Effector memory CD8-positive, alpha-beta T cell (primary cell): ENCODE data around the gene STK40.

Experiments used
- ATAC-seq: fragments of 150-1000 bp; cut with Tn5 transposase; replicated peaks from 2 replicates; pipeline ENCODE4 v1.10.0; 2021; ENCODE audit warnings: mild to moderate bottlenecking, moderate library complexity
- DNase-seq, 3 experiments: peaks; one replicate each; pipeline ENCODE4 v3.0.0; 2021
- H3K27ac Mint-ChIP-seq, 2 donors: one replicate each; pipeline ENCODE4 v1.8.0; 2022; ENCODE audit warnings: mild to moderate bottlenecking in 2 of 2, mixed read lengths in 2 of 2, moderate library complexity in 2 of 2
- H3K27me3 Mint-ChIP-seq, 2 donors: one replicate each; pipeline ENCODE4 v1.8.0; 2022; ENCODE audit warnings: mixed read lengths in 2 of 2
- H3K36me3 Mint-ChIP-seq: one replicate; pipeline ENCODE4 v1.8.0; 2022; ENCODE audit warnings: mild to moderate bottlenecking, moderate library complexity, mixed read lengths; ENCODE audit not compliant: insufficient read depth
- H3K4me1 Mint-ChIP-seq, 2 donors: one replicate each; pipeline ENCODE4 v1.8.0; 2022; ENCODE audit warnings: low read depth in 2 of 2, mixed read lengths in 2 of 2
- H3K4me3 Mint-ChIP-seq, 2 donors: one replicate each; pipeline ENCODE4 v1.8.0; 2022; ENCODE audit warnings: mild to moderate bottlenecking in 2 of 2, mixed read lengths in 2 of 2, moderate library complexity in 2 of 2
- H3K9me3 Mint-ChIP-seq, 2 donors: one replicate each; pipeline ENCODE4 v1.8.0; 2022; ENCODE audit warnings: mixed read lengths in 2 of 2

Gene STK40

GRCh38 chr1:36392836-36393235, 7.1 kb upstream of the STK40 start:
- H3K4me1 Mint-ChIP-seq, result peaks cover 16 to 30% of the 10 kb centered on the region in 2 donors
- peaks cover 26% of the 10 kb centered on the region for H3K36me3 Mint-ChIP-seq
- no peaks in the 10 kb centered on the region for H3K9me3 Mint-ChIP-seq
- no peaks in the 10 kb centered on the region for H3K27me3 Mint-ChIP-seq
- DNase-seq (no peak), ATAC-seq (no peak)
- H3K4me3 Mint-ChIP-seq, result no peak overlapping the region
- H3K27ac Mint-ChIP-seq, result no peak overlapping the region

- peaks cover 27% of the 10 kb centered on the region for H3K36me3 Mint-ChIP-seq
Observed at GRCh38 chr1:36391271-36391670, 5.5 kb upstream of the STK40 start.

GRCh38 chr1:36390411-36390810, 4.7 kb upstream of the STK40 start:
- DNase-seq (no peak), ATAC-seq (no peak)
- no peaks in the 10 kb centered on the region for H3K27me3 Mint-ChIP-seq
- peak overlapping the region in 1 of 2 donors; percentile 65 for H3K27ac Mint-ChIP-seq
- H3K4me1 Mint-ChIP-seq, result peaks cover 16 to 26% of the 10 kb centered on the region in 2 donors
- H3K9me3 Mint-ChIP-seq, result no peaks in the 10 kb centered on the region
- peaks cover 35% of the 10 kb centered on the region for H3K36me3 Mint-ChIP-seq
- H3K4me3 Mint-ChIP-seq, result no peak overlapping the region

More at GRCh38 chr1:36391271-36391670, 5.5 kb upstream of the STK40 start:
- H3K27me3 Mint-ChIP-seq, result no peaks in the 10 kb centered on the region
- no peak overlapping the region for H3K27ac Mint-ChIP-seq
- no peaks in the 10 kb centered on the region for H3K9me3 Mint-ChIP-seq
- H3K4me3 Mint-ChIP-seq, result no peak overlapping the region
- DNase-seq (no peak), ATAC-seq (no peak)
- H3K4me1 Mint-ChIP-seq, result peaks cover 15 to 24% of the 10 kb centered on the region in 2 donors

- H3K36me3 Mint-ChIP-seq, result peaks cover 38% of the 10 kb centered on the region
- H3K27ac Mint-ChIP-seq, result peak overlapping the region in 1 of 2 donors; percentile 65
- ATAC-seq (no peak), DNase-seq (no peak)
- H3K4me1 Mint-ChIP-seq, result peaks cover 18 to 26% of the 10 kb centered on the region in 2 donors
- H3K27me3 Mint-ChIP-seq, result no peaks in the 10 kb centered on the region
- no peak overlapping the region for H3K4me3 Mint-ChIP-seq
- no peaks in the 10 kb centered on the region for H3K9me3 Mint-ChIP-seq
Observed at GRCh38 chr1:36389999-36390398, 4.3 kb upstream of the STK40 start.

- Mint-ChIP-seq H3K36me3 (peaks cover 46% of the 10 kb centered on the region), H3K27ac (peak overlapping the region; percentile 56 to 74), H3K9me3 (no peaks in the 10 kb centered on the region), H3K4me1 (peaks cover 21 to 30% of the 10 kb centered on the region in 2 donors), H3K4me3 (no peak overlapping the region), H3K27me3 (no peaks in the 10 kb centered on the region)
- DNase-seq (no peak), ATAC-seq (no peak)
Observed at GRCh38 chr1:36389261-36389660, 3.5 kb upstream of the STK40 start.

- DNase-seq (no peak), ATAC-seq (no peak)
- peaks cover 32 to 40% of the 10 kb centered on the region in 2 donors for H3K4me1 Mint-ChIP-seq
- peaks cover 40% of the 10 kb centered on the region for H3K36me3 Mint-ChIP-seq
- peak overlapping the region; percentile 89 to 98 for H3K27ac Mint-ChIP-seq
- H3K9me3 Mint-ChIP-seq, result no peaks in the 10 kb centered on the region
- H3K4me3 Mint-ChIP-seq, result peak overlapping the region in 1 of 2 donors; percentile 94
- no peaks in the 10 kb centered on the region for H3K27me3 Mint-ChIP-seq
Observed at GRCh38 chr1:36387141-36387949, 1.6 kb upstream of the STK40 start.

- Mint-ChIP-seq H3K36me3 (peaks cover 36% of the 10 kb centered on the region), H3K27ac (peak overlapping the region; percentile 89 to 98), H3K4me1 (peaks cover 39 to 45% of the 10 kb centered on the region in 2 donors), H3K27me3 (no peaks in the 10 kb centered on the region), H3K4me3 (peak overlapping the region; percentile 81 to 94), H3K9me3 (no peaks in the 10 kb centered on the region)
- ATAC-seq (peak; percentile 59), DNase-seq (peak; percentile 71 to 76 (median 73))
Observed at GRCh38 chr1:36386265-36387140, 779 bp upstream of the STK40 start.

- peak; percentile 17 for ATAC-seq
- H3K4me1 Mint-ChIP-seq, result peaks cover 55 to 56% of the 10 kb centered on the region in 2 donors
- peak overlapping the region; percentile 89 to 98 for H3K27ac Mint-ChIP-seq
- peaks cover 27% of the 10 kb centered on the region for H3K36me3 Mint-ChIP-seq
- H3K27me3 Mint-ChIP-seq, result no peaks in the 10 kb centered on the region
- peak overlapping the region; percentile 81 to 94 for H3K4me3 Mint-ChIP-seq
- DNase-seq, result peak; percentile 24 to 39 (median 26)
- no peaks in the 10 kb centered on the region for H3K9me3 Mint-ChIP-seq
Observed at GRCh38 chr1:36384542-36385409, 948 bp downstream of the STK40 start.

GRCh38 chr1:36383240-36383639, 2.5 kb downstream of the STK40 start:
- DNase-seq (no peak), ATAC-seq (no peak)
- no peaks in the 10 kb centered on the region for H3K27me3 Mint-ChIP-seq
- H3K27ac Mint-ChIP-seq, result peak overlapping the region; percentile 89 to 98
- no peaks in the 10 kb centered on the region for H3K9me3 Mint-ChIP-seq
- H3K36me3 Mint-ChIP-seq, result peaks cover 24% of the 10 kb centered on the region
- peak overlapping the region; percentile 81 to 94 for H3K4me3 Mint-ChIP-seq
- H3K4me1 Mint-ChIP-seq, result peaks cover 61 to 64% of the 10 kb centered on the region in 2 donors

- Mint-ChIP-seq H3K27ac (peak overlapping the region; percentile 89 to 98), H3K27me3 (no peaks in the 10 kb centered on the region), H3K4me1 (peaks cover 65 to 67% of the 10 kb centered on the region in 2 donors), H3K36me3 (peaks cover 24% of the 10 kb centered on the region), H3K9me3 (no peaks in the 10 kb centered on the region), H3K4me3 (no peak overlapping the region)
- ATAC-seq (no peak), DNase-seq (no peak)
Observed at GRCh38 chr1:36382669-36383068, 3.1 kb downstream of the STK40 start.

GRCh38 chr1:36382231-36382630, 3.5 kb downstream of the STK40 start:
- H3K4me1 Mint-ChIP-seq, result peaks cover 68 to 69% of the 10 kb centered on the region in 2 donors
- H3K4me3 Mint-ChIP-seq, result peak overlapping the region in 1 of 2 donors; percentile 18
- DNase-seq, result no peak
- H3K9me3 Mint-ChIP-seq, result no peaks in the 10 kb centered on the region
- H3K27me3 Mint-ChIP-seq, result no peaks in the 10 kb centered on the region
- no peak for ATAC-seq
- peaks cover 24% of the 10 kb centered on the region for H3K36me3 Mint-ChIP-seq
- H3K27ac Mint-ChIP-seq, result peak overlapping the region in 1 of 2 donors; percentile 85

GRCh38 chr1:36381405-36381804, 4.3 kb downstream of the STK40 start:
- H3K4me1 Mint-ChIP-seq, result peaks cover 62 to 65% of the 10 kb centered on the region in 2 donors
- H3K9me3 Mint-ChIP-seq, result no peaks in the 10 kb centered on the region
- ATAC-seq, result no peak
- no peak for DNase-seq
- peak overlapping the region; percentile 83 to 85 for H3K27ac Mint-ChIP-seq
- peaks cover 22% of the 10 kb centered on the region for H3K36me3 Mint-ChIP-seq
- no peaks in the 10 kb centered on the region for H3K27me3 Mint-ChIP-seq
- no peak overlapping the region for H3K4me3 Mint-ChIP-seq

GRCh38 chr1:36380782-36381181, 4.9 kb downstream of the STK40 start:
- H3K9me3 Mint-ChIP-seq, result no peaks in the 10 kb centered on the region
- no peak overlapping the region for H3K4me3 Mint-ChIP-seq
- DNase-seq, result no peak
- peaks cover 21% of the 10 kb centered on the region for H3K36me3 Mint-ChIP-seq
- no peaks in the 10 kb centered on the region for H3K27me3 Mint-ChIP-seq
- peaks cover 63 to 66% of the 10 kb centered on the region in 2 donors for H3K4me1 Mint-ChIP-seq
- H3K27ac Mint-ChIP-seq, result peak overlapping the region; percentile 83 to 85
- ATAC-seq, result no peak
